ENCODE measurements around the gene WNK2. TPM values are rescaled to one million over a fixed set of nuclear protein-coding genes. Genes with fewer than 3 reads are reported as not detected.

The WNK2 gene
- total and polyA plus RNA-seq, 7 donors, result 8.1 to 58.8 (median 35.5) TPM

DNA sequence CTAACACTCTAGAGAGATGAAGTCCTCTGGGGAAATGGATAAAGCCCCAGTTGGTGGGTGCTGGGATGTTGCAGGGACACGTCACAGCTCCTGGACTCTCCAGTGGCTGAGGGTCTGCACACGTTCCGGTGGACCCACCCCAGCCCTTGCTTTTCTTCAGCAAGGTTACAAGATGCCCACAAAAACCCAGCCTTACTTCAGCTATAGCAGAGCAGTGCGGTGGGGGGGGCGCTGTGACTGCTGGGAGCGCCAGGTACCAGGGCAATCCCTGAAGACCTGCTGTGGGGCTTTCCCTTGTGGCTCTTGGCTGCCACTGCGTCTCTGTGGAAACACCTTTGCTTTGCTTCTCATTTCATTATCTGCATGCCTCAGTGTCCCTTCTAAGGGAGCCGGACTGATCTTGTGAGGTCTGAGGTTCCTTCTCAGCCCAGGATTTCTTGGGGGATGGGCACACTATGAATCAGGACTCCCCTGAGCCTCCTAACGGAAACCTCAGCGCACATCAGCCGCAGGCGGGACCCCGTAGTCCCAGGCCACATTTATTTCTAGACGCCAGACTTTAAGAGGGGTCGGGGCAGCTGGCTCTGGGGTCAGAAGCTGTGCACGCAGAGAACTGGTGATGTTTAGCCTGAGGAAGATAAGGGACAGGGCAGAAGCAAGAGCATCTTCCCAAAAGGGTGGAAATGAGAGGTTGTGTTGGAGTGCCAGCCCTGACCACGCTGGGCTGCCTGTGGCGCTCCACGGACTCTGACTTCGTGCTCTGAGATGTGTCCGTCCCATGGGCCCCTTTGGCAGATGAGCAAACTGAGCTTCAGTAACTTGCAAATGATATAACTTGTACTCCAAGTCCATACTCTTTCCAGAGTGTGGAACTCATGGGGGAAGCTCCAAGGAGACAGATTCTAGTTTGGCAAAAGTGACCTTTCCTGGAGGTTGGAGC lies 106.8 kb downstream of the WNK2 start:
- no peak overlapping the region for H3K4me3 ChIP-seq
- no peaks in the 10 kb centered on the region for H3K4me1 ChIP-seq
- 83 to 87% (median 86%) methylated on average over 21 of the region's 21 CpGs for WGBS, 3 donors
- H3K9me3 ChIP-seq, result no peaks in the 10 kb centered on the region
- ATAC-seq (no peak), DNase-seq (no peak)
- no peak for TF ChIP-seq CTCF (IDR thresholded peaks at IDR 0.05)
- no peaks in the 10 kb centered on the region for H3K36me3 ChIP-seq (ENCODE audit: insufficient read depth in 1 of 2, low read depth in 1 of 2)
- intact Hi-C loops (cut with DNase I), result no loop called here
- no peak overlapping the region for H3K27ac ChIP-seq
- no peaks in the 10 kb centered on the region for H3K27me3 ChIP-seq (ENCODE audit: insufficient read depth in 3 of 3, low read length in 2 of 3)

GRCh38 chr9:93291536-93292287 lies 107.8 kb downstream of the WNK2 start:
- no peak for TF ChIP-seq CTCF (IDR thresholded peaks at IDR 0.05)
- ATAC-seq (peak in 1 of 4 donors; percentile 19), DNase-seq (peak in 1 of 2 donors; percentile 47)
- H3K4me1 ChIP-seq, result no peaks in the 10 kb centered on the region
- WGBS, 3 donors, result 67 to 71% (median 70%) methylated on average over 19 of the region's 19 CpGs
- no peak overlapping the region for H3K27ac ChIP-seq
- no peaks in the 10 kb centered on the region for H3K9me3 ChIP-seq
- H3K27me3 ChIP-seq (ENCODE audit: insufficient read depth in 3 of 3, low read length in 2 of 3), result no peaks in the 10 kb centered on the region
- H3K4me3 ChIP-seq, result no peak overlapping the region
- intact Hi-C loops (cut with DNase I), result no loop called here
- no peaks in the 10 kb centered on the region for H3K36me3 ChIP-seq (ENCODE audit: insufficient read depth in 1 of 2, low read depth in 1 of 2)

GRCh38 chr9:93292288-93292615 lies 108.3 kb downstream of the WNK2 start:
- DNase-seq (no peak), ATAC-seq (no peak)
- Histone ChIP-seq H3K4me3 (no peak overlapping the region), H3K36me3 (ENCODE audit: insufficient read depth in 1 of 2, low read depth in 1 of 2) (no peaks in the 10 kb centered on the region), H3K9me3 (no peaks in the 10 kb centered on the region), H3K27ac (no peak overlapping the region), H3K4me1 (no peaks in the 10 kb centered on the region), H3K27me3 (ENCODE audit: insufficient read depth in 3 of 3, low read length in 2 of 3) (no peaks in the 10 kb centered on the region)
- 74 to 80% (median 77%) methylated on average over 10 of the region's 10 CpGs for WGBS, 3 donors
- intact Hi-C loops (cut with DNase I), result no loop called here
- TF ChIP-seq CTCF (IDR thresholded peaks at IDR 0.05), result no peak

DNA sequence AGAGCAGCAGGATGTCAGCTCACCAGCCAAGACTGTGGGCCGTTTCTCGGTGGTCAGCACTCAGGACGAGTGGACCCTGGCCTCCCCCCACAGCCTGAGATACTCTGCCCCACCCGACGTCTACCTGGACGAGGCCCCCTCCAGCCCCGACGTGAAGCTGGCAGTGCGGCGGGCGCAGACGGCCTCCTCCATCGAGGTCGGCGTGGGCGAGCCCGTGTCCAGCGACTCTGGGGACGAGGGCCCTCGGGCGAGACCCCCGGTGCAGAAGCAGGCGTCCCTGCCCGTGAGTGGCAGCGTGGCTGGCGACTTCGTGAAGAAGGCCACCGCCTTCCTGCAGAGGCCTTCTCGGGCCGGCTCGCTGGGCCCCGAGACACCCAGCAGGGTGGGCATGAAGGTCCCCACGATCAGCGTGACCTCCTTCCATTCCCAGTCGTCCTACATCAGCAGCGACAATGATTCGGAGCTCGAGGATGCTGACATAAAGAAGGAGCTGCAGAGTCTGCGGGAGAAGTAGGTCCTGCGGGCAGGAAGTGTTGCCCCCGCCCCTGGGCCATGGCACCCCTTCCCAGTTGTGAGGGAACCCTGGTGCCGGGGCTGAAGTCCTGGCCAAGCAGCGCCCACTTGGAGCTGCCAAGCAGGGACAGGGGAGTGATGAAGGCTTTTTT lies 108.9 kb downstream of the WNK2 start:
- no peak for TF ChIP-seq CTCF (IDR thresholded peaks at IDR 0.05)
- H3K4me3 ChIP-seq, result no peak overlapping the region
- ATAC-seq (no peak), DNase-seq (no peak)
- no peaks in the 10 kb centered on the region for H3K36me3 ChIP-seq (ENCODE audit: insufficient read depth in 1 of 2, low read depth in 1 of 2)
- H3K9me3 ChIP-seq, result no peaks in the 10 kb centered on the region
- peaks cover 4% of the 10 kb centered on the region for H3K4me1 ChIP-seq
- WGBS, 3 donors, result 92 to 94% (median 92%) methylated on average over 40 to 43 of the region's 43 CpGs
- H3K27ac ChIP-seq, result no peak overlapping the region
- intact Hi-C loops (cut with DNase I), result no loop called here
- H3K27me3 ChIP-seq (ENCODE audit: insufficient read depth in 3 of 3, low read length in 2 of 3), result no peaks in the 10 kb centered on the region

Data from psoas muscle (tissue), 8 donors.